Measurements from ENCODE around the gene B3GNT3. TPM values are rescaled to one million over a fixed set of nuclear protein-coding genes. Genes with fewer than 3 reads are reported as not detected.

Gene B3GNT3
- total RNA-seq, 1 donor from 2014 or later = 0.36 TPM

- H4K20me1 ChIP-seq (ENCODE audit: insufficient read depth, low read length) = no peaks in the 10 kb centered on the region
- no peak for FAIRE-seq
These were observed 37.7 kb downstream of the B3GNT3 start for GRCh38 chr19:17832443-17833208.

GRCh38 chr19:17834350-17835181 lies 39.6 kb downstream of the B3GNT3 start:
- Histone ChIP-seq H3K79me2 (ENCODE audit: insufficient read depth, low read length) (no peaks in the 10 kb centered on the region), H3K4me3 (ENCODE audit: insufficient read depth, low read depth, low read length) (no peak overlapping the region), H3K4me2 (ENCODE audit: low read length) (no peak overlapping the region), H3K4me1 (ENCODE audit: insufficient read depth, low read length) (peaks cover 7% of the 10 kb centered on the region), H3K9me3 (ENCODE audit: insufficient read depth, low read depth, low read length) (no peaks in the 10 kb centered on the region), H3K27me3 (ENCODE audit: insufficient read depth, low read length) (peaks cover 9% of the 10 kb centered on the region), H3K9ac (ENCODE audit: low read length) (no peak overlapping the region), H4K20me1 (ENCODE audit: insufficient read depth, low read length) (no peaks in the 10 kb centered on the region), H2AFZ (ENCODE audit: low read depth, low read length) (no peak overlapping the region), H3K27ac (ENCODE audit: low read depth, low read length) (no peak overlapping the region), H3K36me3 (ENCODE audit: insufficient read depth, low read length) (no peaks in the 10 kb centered on the region)
- DNase-seq (ENCODE audit: low read depth) (no peak), FAIRE-seq (no peak)
- Mint-ChIP-seq H3K27me3 (ENCODE audit: low read depth, unreplicated experiment) (peaks cover 40% of the 10 kb centered on the region), H3K4me1 (ENCODE audit: low read depth, unreplicated experiment) (no peaks in the 10 kb centered on the region), H3K27ac (ENCODE audit: unreplicated experiment) (no peak overlapping the region), H3K4me3 (ENCODE audit: unreplicated experiment) (no peak overlapping the region), H3K9me3 (ENCODE audit: unreplicated experiment) (peaks cover 2% of the 10 kb centered on the region), H3K36me3 (ENCODE audit: low read depth, unreplicated experiment) (peaks cover 3% of the 10 kb centered on the region)
- TF ChIP-seq EZH2 (IDR thresholded peaks at IDR 0.05; ENCODE audit: insufficient read depth, low read length) (no peak), CTCF (IDR thresholded peaks at IDR 0.05; ENCODE audit: insufficient read depth, low read depth, low read length) (no peak)

More at GRCh38 chr19:17832443-17833208, 37.7 kb downstream of the B3GNT3 start:
- no peaks in the 10 kb centered on the region for H3K79me2 ChIP-seq (ENCODE audit: insufficient read depth, low read length)
- no peaks in the 10 kb centered on the region for H3K9me3 ChIP-seq (ENCODE audit: insufficient read depth, low read depth, low read length)
- DNase-seq (ENCODE audit: low read depth) = no peak
- Mint-ChIP-seq H3K27me3 (ENCODE audit: low read depth, unreplicated experiment) (peaks cover 24% of the 10 kb centered on the region), H3K4me1 (ENCODE audit: low read depth, unreplicated experiment) (no peaks in the 10 kb centered on the region), H3K9me3 (ENCODE audit: unreplicated experiment) (no peaks in the 10 kb centered on the region), H3K36me3 (ENCODE audit: low read depth, unreplicated experiment) (no peaks in the 10 kb centered on the region), H3K27ac (ENCODE audit: unreplicated experiment) (no peak overlapping the region), H3K4me3 (ENCODE audit: unreplicated experiment) (no peak overlapping the region)
- H3K9ac ChIP-seq (ENCODE audit: low read length) = no peak overlapping the region
- no peak overlapping the region for H3K4me2 ChIP-seq (ENCODE audit: low read length)
- no peak overlapping the region for H3K27ac ChIP-seq (ENCODE audit: low read depth, low read length)
- no peak overlapping the region for H3K4me3 ChIP-seq (ENCODE audit: insufficient read depth, low read depth, low read length)
- H3K4me1 ChIP-seq (ENCODE audit: insufficient read depth, low read length) = peaks cover 7% of the 10 kb centered on the region
- TF ChIP-seq CTCF (IDR thresholded peaks at IDR 0.05; ENCODE audit: insufficient read depth, low read depth, low read length) = no peak
- no peak for TF ChIP-seq EZH2 (IDR thresholded peaks at IDR 0.05; ENCODE audit: insufficient read depth, low read length)
- no peaks in the 10 kb centered on the region for H3K36me3 ChIP-seq (ENCODE audit: insufficient read depth, low read length)
- peaks cover 9% of the 10 kb centered on the region for H3K27me3 ChIP-seq (ENCODE audit: insufficient read depth, low read length)
- no peak overlapping the region for H2AFZ ChIP-seq (ENCODE audit: low read depth, low read length)

Data from astrocyte (in vitro differentiated cells and primary cell).